ENCODE results near the gene CHN2. TPM values are rescaled to one million over a fixed set of nuclear protein-coding genes. Genes with fewer than 3 reads are reported as not detected.

CHN2 gene
- total RNA-seq, 2 experiments from 2014 or later, result not detected

GRCh38 chr7:29459589-29459988 lies 265.0 kb downstream of the CHN2 start:
- intact Hi-C loops (cut with micrococcal nuclease), result no loop called here
- no peak overlapping the region for H3K27ac Mint-ChIP-seq
- no peaks in the 10 kb centered on the region for H3K27me3 Mint-ChIP-seq (ENCODE audit: low read depth)
- no peaks in the 10 kb centered on the region for H3K9me3 Mint-ChIP-seq
- CTCF ChIA-PET, result no interaction called here
- no peak for DNase-seq
- H3K4me3 Mint-ChIP-seq, result no peak overlapping the region
- no peaks in the 10 kb centered on the region for H3K4me1 Mint-ChIP-seq (ENCODE audit: low read depth)
- no peaks in the 10 kb centered on the region for H3K36me3 Mint-ChIP-seq (ENCODE audit: low read depth)

GRCh38 chr7:29461996-29462395 lies 267.4 kb downstream of the CHN2 start:
- Mint-ChIP-seq H3K4me3 (no peak overlapping the region), H3K27me3 (ENCODE audit: low read depth) (no peaks in the 10 kb centered on the region), H3K27ac (no peak overlapping the region), H3K9me3 (no peaks in the 10 kb centered on the region), H3K36me3 (ENCODE audit: low read depth) (no peaks in the 10 kb centered on the region), H3K4me1 (ENCODE audit: low read depth) (no peaks in the 10 kb centered on the region)
- CTCF ChIA-PET, result no interaction called here
- no peak for DNase-seq
- intact Hi-C loops (cut with micrococcal nuclease), result no loop called here

DNA sequence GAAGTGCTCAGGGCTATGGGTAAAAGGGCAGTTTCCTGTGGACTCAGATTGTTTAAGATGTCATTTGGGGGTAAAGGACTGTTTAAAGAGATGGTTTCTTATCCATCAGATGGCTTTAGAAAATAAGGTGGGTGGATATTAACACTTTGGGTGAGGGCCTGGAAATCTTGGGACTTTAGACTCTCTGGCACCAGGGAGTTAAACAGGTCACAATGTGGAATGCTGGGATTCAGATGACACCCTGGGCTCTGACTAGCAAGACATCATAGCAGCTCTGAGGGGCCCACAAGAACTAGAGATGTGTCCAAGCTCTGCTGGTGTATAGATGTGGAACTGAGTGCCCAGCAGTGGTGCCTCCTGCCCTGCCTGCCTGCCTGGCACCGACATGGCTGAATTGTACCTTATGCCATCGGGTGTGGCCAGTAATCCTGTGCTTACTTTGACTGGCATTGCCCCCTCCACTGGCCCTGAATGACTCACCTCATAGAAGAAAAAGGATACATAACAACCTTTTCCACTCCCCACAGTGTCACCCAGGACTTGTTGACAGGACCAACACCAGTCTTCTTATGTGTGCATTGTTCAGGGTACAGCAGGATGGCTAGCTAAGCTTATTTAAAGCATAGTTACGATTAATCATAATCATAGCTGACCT lies 269.1 kb downstream of the CHN2 start:
- H3K4me3 Mint-ChIP-seq, result no peak overlapping the region
- H3K27ac Mint-ChIP-seq, result no peak overlapping the region
- DNase-seq, result no peak
- H3K27me3 Mint-ChIP-seq (ENCODE audit: low read depth), result no peaks in the 10 kb centered on the region
- H3K36me3 Mint-ChIP-seq (ENCODE audit: low read depth), result no peaks in the 10 kb centered on the region
- H3K9me3 Mint-ChIP-seq, result no peaks in the 10 kb centered on the region
- CTCF ChIA-PET, result no interaction called here
- intact Hi-C loops (cut with micrococcal nuclease), result no loop called here
- no peaks in the 10 kb centered on the region for H3K4me1 Mint-ChIP-seq (ENCODE audit: low read depth)

- no peaks in the 10 kb centered on the region for H3K27me3 Mint-ChIP-seq (ENCODE audit: low read depth)
- CTCF ChIA-PET, result interaction anchor here (1.5 kb wide), 1 partner anchor 27 kb away, joined by 4 read pairs; no protein-coding TSS in a partner anchor
- H3K4me1 Mint-ChIP-seq (ENCODE audit: low read depth), result no peaks in the 10 kb centered on the region
- H3K36me3 Mint-ChIP-seq (ENCODE audit: low read depth), result no peaks in the 10 kb centered on the region
- no peaks in the 10 kb centered on the region for H3K9me3 Mint-ChIP-seq
- no peak for DNase-seq
- no peak overlapping the region for H3K27ac Mint-ChIP-seq
- H3K4me3 Mint-ChIP-seq, result no peak overlapping the region
- intact Hi-C loops (cut with micrococcal nuclease), result no loop called here
Measured at GRCh38 chr7:29464753-29465152, 270.2 kb downstream of the CHN2 start.

GRCh38 chr7:29467193-29467926 lies 272.8 kb downstream of the CHN2 start:
- H3K36me3 Mint-ChIP-seq (ENCODE audit: low read depth), result no peaks in the 10 kb centered on the region
- CTCF ChIA-PET, result no interaction called here
- no peak for DNase-seq
- H3K9me3 Mint-ChIP-seq, result no peaks in the 10 kb centered on the region
- H3K4me1 Mint-ChIP-seq (ENCODE audit: low read depth), result no peaks in the 10 kb centered on the region
- no peaks in the 10 kb centered on the region for H3K27me3 Mint-ChIP-seq (ENCODE audit: low read depth)
- no peak overlapping the region for H3K27ac Mint-ChIP-seq
- intact Hi-C loops (cut with micrococcal nuclease), result no loop called here
- no peak overlapping the region for H3K4me3 Mint-ChIP-seq

DNA sequence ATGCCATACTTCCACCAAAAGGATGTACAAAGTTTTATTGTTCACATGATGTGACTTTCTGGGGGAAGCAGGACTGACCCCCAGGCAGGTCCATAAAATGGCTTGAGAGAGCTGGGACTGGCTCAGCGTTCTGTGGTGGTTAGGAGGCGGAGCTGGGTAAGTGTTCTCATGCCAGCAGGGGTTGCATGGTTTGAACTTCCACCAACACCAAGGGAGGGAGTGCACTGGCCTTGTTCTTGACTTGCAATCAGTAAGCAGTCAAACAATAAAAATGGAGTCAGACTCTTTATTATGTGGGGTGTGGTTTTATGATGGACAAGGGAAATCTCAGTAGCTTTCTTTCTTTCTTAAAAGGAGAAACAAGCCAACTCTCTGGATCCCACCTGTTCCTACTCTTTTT lies 273.6 kb downstream of the CHN2 start:
- intact Hi-C loops (cut with micrococcal nuclease), result no loop called here
- CTCF ChIA-PET, result interaction anchor here (0.9 kb wide), 1 partner anchor 546 kb away, joined by 3 read pairs; no protein-coding TSS in a partner anchor
- Mint-ChIP-seq H3K4me1 (ENCODE audit: low read depth) (no peaks in the 10 kb centered on the region), H3K27me3 (ENCODE audit: low read depth) (peaks cover 4% of the 10 kb centered on the region), H3K4me3 (no peak overlapping the region), H3K9me3 (no peaks in the 10 kb centered on the region), H3K36me3 (ENCODE audit: low read depth) (no peaks in the 10 kb centered on the region), H3K27ac (no peak overlapping the region)
- DNase-seq, result no peak

- intact Hi-C loops (cut with micrococcal nuclease), result no loop called here
- CTCF ChIA-PET, result no interaction called here
- H3K36me3 Mint-ChIP-seq (ENCODE audit: low read depth), result no peaks in the 10 kb centered on the region
- no peaks in the 10 kb centered on the region for H3K4me1 Mint-ChIP-seq (ENCODE audit: low read depth)
- H3K9me3 Mint-ChIP-seq, result no peaks in the 10 kb centered on the region
- DNase-seq, result no peak
- H3K27ac Mint-ChIP-seq, result no peak overlapping the region
- H3K4me3 Mint-ChIP-seq, result no peak overlapping the region
- peaks cover 5% of the 10 kb centered on the region for H3K27me3 Mint-ChIP-seq (ENCODE audit: low read depth)
Measured at GRCh38 chr7:29469281-29469680, 274.7 kb downstream of the CHN2 start.

DNA sequence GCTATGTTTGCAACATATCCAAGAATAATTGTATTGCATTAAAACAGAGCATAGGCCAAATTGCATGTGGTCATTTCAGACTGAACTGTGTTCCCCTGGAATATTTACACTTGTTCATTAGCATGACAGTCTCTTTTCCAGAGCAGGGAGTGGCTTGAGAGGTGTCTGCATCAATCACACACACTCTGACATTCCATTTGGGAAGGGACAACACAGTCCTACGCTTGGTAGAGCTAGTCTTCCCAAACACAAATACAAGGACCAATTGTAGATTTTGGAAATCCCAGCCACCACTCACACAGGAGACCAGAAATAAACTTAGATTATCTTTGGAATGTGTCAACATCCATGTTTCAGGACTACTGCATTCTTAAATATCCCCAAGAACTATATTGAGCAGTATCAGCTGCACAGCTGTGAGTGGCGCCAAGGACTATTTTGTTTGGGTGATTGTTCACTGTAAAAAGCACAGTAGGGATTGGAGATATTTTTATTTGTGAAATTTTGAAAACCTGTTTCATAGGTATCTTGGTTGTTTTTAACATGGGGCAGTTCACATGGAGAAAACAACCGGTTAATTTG lies 275.5 kb downstream of the CHN2 start:
- DNase-seq, result no peak
- Mint-ChIP-seq H3K9me3 (no peaks in the 10 kb centered on the region), H3K36me3 (ENCODE audit: low read depth) (no peaks in the 10 kb centered on the region), H3K27me3 (ENCODE audit: low read depth) (peaks cover 7% of the 10 kb centered on the region), H3K4me1 (ENCODE audit: low read depth) (no peaks in the 10 kb centered on the region), H3K4me3 (no peak overlapping the region), H3K27ac (no peak overlapping the region)
- intact Hi-C loops (cut with micrococcal nuclease), result no loop called here
- CTCF ChIA-PET, result no interaction called here

DNA sequence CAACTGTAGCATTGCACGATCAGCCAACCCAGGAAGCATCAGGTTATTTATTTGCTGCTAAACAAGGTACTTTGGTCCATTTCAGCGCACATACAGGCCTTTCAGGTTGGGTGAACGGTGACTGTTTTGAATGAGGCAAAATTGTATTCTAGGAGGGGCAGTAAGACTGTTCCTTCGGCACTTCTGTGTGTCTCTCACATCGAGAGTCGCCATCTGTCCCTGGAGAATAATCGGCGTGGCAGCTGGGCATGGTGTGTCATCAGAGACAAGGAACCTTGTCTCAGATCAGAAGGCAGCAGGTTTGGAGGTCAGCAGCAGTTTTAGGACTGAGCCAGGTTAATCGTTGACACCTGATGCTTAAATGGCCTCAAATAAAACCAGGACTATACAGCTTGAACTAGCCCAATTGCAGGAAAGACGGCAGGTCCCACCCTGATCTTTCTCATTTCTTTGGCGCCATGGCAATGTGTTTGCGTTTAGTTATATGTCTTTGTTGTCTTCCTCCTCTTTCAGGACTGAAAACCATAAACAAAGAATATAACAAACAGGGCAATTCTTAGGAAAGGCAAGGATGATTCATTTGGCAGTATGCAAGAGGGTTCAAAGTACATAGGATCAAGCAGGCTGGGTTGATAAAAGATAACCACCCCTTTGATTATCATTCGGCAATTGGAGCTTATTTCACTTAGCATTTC lies 277.0 kb downstream of the CHN2 start:
- Mint-ChIP-seq H3K36me3 (ENCODE audit: low read depth) (no peaks in the 10 kb centered on the region), H3K4me1 (ENCODE audit: low read depth) (no peaks in the 10 kb centered on the region), H3K9me3 (no peaks in the 10 kb centered on the region), H3K27me3 (ENCODE audit: low read depth) (peaks cover 7% of the 10 kb centered on the region), H3K27ac (no peak overlapping the region), H3K4me3 (no peak overlapping the region)
- CTCF ChIA-PET, result no interaction called here
- no peak for DNase-seq
- intact Hi-C loops (cut with micrococcal nuclease), result no loop called here

DNA sequence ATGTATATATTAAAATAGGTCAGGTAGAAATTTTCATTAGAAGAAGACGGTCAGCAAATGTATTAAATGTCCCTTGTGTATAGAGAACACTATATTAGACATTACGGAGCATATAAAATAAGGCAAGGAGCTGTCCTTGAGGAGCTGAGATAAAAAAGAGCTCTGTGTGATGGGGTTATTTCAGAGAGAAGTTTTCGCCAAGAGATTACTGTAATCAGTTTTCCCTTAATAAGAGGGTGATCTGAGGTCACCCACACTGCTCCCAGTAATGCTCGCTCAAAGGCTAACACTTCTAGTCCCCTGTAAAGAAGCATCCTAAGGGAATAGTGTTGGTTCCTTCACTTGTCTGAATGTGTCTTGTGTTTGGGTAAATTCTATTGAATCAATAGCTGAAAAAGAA lies 282.3 kb downstream of the CHN2 start:
- intact Hi-C loops (cut with micrococcal nuclease), result no loop called here
- no peak for DNase-seq
- no peak overlapping the region for H3K4me3 Mint-ChIP-seq
- no peaks in the 10 kb centered on the region for H3K9me3 Mint-ChIP-seq
- CTCF ChIA-PET, result no interaction called here
- no peaks in the 10 kb centered on the region for H3K36me3 Mint-ChIP-seq (ENCODE audit: low read depth)
- peaks cover 7% of the 10 kb centered on the region for H3K27me3 Mint-ChIP-seq (ENCODE audit: low read depth)
- no peaks in the 10 kb centered on the region for H3K4me1 Mint-ChIP-seq (ENCODE audit: low read depth)
- no peak overlapping the region for H3K27ac Mint-ChIP-seq

GRCh38 chr7:29478226-29478625 lies 283.7 kb downstream of the CHN2 start:
- intact Hi-C loops (cut with micrococcal nuclease), result no loop called here
- H3K9me3 Mint-ChIP-seq, result no peaks in the 10 kb centered on the region
- H3K27ac Mint-ChIP-seq, result no peak overlapping the region
- H3K4me1 Mint-ChIP-seq (ENCODE audit: low read depth), result no peaks in the 10 kb centered on the region
- H3K36me3 Mint-ChIP-seq (ENCODE audit: low read depth), result no peaks in the 10 kb centered on the region
- peaks cover 3% of the 10 kb centered on the region for H3K27me3 Mint-ChIP-seq (ENCODE audit: low read depth)
- no peak for DNase-seq
- CTCF ChIA-PET, result no interaction called here
- H3K4me3 Mint-ChIP-seq, result no peak overlapping the region

DNA sequence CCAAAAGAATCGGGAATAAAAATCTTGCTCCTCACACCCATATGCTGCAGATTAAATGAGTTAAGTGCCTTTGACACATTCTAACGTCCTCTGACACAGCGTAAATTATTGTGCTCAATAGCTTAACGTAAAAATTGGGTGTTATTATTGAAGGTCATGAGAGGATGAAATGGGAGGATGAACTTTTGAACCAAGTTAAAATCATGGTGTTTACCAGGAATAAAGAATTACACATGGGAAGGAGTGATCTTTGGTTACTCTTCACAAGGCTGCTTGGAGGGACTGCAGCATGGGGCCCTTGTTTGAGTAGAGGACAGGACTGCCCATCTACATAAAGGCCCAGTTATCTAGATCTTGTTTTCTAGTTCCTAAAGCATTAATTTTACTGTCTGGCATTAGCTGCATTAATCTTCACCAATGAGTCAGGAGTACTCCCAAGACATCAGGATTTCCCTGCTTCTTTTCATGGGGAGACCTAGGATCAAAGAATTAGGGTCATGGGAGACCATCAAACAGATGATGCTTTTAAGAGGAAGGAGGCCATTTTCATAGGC lies 284.2 kb downstream of the CHN2 start:
- no peaks in the 10 kb centered on the region for H3K4me1 Mint-ChIP-seq (ENCODE audit: low read depth)
- H3K4me3 Mint-ChIP-seq, result no peak overlapping the region
- intact Hi-C loops (cut with micrococcal nuclease), result no loop called here
- H3K27ac Mint-ChIP-seq, result no peak overlapping the region
- no peak for DNase-seq
- no peaks in the 10 kb centered on the region for H3K36me3 Mint-ChIP-seq (ENCODE audit: low read depth)
- peaks cover 3% of the 10 kb centered on the region for H3K27me3 Mint-ChIP-seq (ENCODE audit: low read depth)
- no peaks in the 10 kb centered on the region for H3K9me3 Mint-ChIP-seq
- CTCF ChIA-PET, result no interaction called here

Measured in activated naive CD4-positive, alpha-beta T cell treated with anti-CD3 and anti-CD28 coated beads for 36 hours (primary cell).